HCT116 (cell line): ENCODE results near the gene LRRC47.

Experiments
- CEBPB ChIP-seq: IDR thresholded peaks from 2 replicates; pipeline ENCODE4 v1.6.1; 2012; ENCODE audit warnings: low read depth
- CTCF ChIP-seq, 3 experiments: fragments of 200-600 bp in 1 of 3; sonication (generic) in 1 of 3; IDR thresholded peaks in 2 of 3; conservative IDR thresholded peaks in 1 of 3; 2 replicates each; pipeline ENCODE4 v1.5.1; 2012 to 2017; ENCODE audit warnings: low read depth in 2 of 3, low read length in 2 of 3, antibody characterized with exemption in 1 of 3, borderline replicate concordance in 1 of 3, control low read depth in 1 of 3, mild to moderate bottlenecking in 1 of 3, mixed read lengths in 1 of 3, mixed run types in 1 of 3, moderate library complexity in 1 of 3; ENCODE audit not compliant: insufficient read depth in 1 of 3
- ZNF274 ChIP-seq: fragments of 200-500 bp; sonication (Bioruptor generic); IDR thresholded peaks from 2 replicates; pipeline ENCODE4 v1.6.1; 2014; ENCODE audit warnings: mild to moderate bottlenecking, low read depth, low read length, inconsistent platforms

GRCh38 chr1:3803905-3804626, 7.8 kb upstream of the LRRC47 start:
- TF ChIP-seq CEBPB (no peak), CTCF (IDR thresholded peaks at IDR 0.05 in 2 of 3, conservative IDR thresholded peaks at IDR 0.05 in 1 of 3; ENCODE audit: borderline replicate concordance in 1 of 3, insufficient read depth in 1 of 3, low read depth in 2 of 3, low read length in 2 of 3) (no peak), ZNF274 (no peak)
